Right forelimb (tissue), 1 donor: ENCODE measurements around the gene MPZL3.

Experiments
- DNase-seq: peaks from one replicate; pipeline ENCODE4 v3.0.0-alpha.2; 2018

Gene MPZL3, protein sequence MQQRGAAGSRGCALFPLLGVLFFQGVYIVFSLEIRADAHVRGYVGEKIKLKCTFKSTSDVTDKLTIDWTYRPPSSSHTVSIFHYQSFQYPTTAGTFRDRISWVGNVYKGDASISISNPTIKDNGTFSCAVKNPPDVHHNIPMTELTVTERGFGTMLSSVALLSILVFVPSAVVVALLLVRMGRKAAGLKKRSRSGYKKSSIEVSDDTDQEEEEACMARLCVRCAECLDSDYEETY

DNA sequence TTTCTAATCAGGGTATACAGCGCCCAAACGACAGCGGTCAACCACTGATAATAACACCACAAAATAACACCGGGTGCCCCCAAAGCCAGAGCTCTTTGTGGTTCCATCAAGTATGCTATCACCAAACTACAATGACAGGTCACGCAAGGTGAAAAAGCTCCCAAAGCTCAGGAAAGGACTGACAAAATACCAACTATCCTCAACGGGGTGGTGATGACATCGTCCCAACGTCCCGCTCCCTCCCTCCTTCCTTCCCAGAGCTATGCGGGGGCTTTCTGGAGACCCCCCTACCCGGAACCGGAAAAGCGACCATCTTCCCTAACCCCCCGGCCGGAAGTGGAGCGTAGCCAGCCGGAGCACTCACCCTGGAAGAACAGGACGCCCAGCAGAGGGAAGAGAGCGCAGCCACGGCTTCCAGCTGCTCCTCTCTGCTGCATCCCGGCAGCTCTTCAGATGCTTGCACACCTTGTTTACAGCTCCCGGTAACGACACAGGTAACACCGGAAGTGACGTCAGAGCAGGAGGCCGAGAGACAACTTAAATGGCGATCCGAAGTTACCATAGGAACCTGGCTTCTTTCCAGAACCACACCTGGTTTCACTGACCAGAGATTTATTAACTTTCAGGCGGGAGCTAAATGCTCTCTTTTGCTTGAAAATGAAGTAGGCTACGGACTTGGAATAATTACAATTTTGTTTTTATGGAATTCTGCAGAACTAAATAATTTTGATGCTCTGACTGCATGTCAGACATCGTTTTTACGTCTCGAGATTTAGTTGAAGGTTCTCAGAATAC, at the start of gene MPZL3:
MPZL3 (minus strand) TSS at position 508 of the 795 bp plus-strand sequence; CDS start at position 437, 71 bp downstream.
- peak; percentile 91 for DNase-seq

DNA sequence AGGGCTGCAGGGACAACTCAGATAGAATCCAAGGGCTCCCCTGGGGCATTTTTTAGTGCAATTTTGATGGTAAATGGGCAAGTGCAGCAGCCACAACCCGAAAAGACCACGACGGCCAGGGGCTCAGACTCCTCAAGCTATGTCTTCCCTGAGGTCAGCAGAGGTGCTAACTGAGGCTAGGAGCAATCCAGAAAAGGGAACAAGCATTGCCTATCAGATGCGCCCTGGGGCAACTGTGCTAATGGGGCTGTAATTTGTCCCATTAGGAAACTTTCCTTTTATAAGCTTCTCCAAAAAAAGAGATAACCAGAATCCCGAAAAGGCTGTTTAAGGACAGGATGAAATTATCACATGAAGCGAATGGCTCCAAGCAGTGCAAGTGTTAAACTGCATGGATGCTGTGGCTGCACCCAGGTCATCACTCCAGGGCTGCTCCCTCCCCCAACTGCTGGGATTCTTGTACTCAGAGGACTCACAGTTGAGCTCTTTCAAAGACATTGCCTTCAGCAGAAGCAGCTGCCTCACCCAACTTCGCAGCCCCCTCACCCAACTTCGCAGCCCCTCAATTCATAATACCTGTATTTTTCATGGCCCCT, 49.5 kb upstream of the MPZL3 start:
- DNase-seq: no peak

DNA sequence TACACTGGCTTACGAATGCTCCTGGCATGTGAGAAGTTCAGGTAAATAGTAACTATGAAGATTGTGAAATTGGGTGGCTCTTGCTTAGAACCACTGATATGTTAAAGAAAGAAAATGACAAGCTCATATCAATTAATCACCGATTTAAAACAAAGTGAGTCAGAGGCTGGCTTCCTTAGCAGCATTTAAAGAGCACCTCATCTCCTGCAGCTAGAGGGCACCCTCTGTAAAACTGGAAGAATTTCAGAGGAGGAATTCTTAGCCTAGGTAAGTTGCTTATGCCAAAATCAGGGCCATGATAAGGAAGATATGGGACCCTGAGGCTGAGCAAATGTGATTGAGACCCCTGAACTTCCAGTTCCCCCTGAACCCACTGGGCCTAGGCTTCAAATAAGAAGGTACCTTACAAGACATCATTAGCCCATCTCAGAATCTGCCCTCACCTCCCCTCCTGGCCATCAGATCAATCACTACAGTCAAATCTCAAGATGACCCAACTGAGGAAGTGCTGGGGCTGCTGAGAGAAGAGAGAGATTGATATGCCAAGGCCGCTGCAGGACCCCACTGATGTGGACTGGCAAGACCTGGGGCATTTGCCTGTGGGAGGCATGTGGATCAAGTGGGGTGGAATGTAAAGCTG, 43.8 kb upstream of the MPZL3 start:
- DNase-seq: no peak

DNA sequence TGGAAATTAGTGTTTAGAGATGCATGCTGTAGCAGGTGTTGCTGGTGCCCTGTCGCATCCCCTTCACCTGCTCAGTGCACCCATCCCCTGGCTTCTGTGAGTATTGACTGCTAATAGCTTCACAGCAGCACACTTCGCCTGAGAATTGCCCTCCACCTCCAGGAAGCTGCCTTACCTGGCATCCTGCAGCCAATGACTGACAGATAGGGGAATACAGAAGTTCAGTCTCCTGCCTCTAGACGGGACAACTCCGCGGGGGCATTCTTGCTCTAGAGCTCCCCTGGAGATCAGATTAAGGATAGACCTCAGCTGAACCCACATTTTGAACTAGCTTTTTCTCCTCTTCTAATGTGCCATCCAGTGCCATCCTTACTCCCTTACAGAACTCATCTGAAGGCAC, 43.0 kb upstream of the MPZL3 start:
- no peak for DNase-seq

DNA sequence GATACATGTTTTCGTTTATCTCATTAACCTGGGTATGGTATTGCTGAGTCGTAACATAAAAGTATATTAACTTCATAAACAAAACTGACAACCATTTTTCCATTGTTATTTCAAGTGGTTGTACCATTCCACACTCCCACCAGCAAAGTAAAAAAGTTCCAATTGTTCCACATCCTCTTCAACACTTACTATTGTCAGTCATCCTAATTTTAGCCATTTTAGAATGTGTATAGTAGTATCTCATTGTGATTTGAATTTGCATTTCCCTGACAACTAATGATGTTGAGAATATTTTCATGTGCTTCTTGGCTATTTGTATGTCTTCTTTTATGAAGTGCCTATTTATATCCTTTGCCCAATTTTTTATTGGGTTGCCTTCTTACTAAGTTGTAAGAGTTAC, 41.9 kb upstream of the MPZL3 start:
- no peak for DNase-seq

DNA sequence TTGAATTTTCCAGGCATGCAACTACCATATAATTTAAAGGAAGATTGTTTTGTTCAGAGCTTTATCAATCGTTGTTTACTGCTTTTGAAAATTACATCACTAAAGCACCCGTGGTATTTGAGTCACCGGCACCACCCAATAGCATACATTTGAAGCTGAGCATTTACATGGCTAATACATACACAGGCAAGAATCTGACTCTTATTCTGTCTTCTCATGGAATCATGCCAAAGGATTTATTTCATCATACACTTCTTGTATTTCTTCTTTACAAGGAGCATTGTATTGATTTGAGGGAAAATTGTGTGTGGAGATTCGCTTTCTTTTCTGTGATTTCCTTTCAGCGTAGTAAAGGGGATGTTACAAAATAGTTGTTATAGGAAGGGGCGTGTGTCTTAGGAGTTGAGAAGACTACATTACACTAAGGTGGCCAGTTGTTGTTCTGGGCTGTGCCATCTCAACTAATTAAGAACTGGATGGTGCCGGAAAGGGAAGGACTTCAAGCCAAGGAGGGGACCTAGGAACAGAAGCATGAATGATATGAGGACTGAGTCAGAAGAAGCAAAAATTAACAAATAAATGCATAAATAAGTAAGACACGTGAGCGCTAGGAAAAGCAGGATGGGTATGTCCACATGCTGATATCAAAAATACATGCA, 39.4 kb upstream of the MPZL3 start:
- DNase-seq: no peak

DNA sequence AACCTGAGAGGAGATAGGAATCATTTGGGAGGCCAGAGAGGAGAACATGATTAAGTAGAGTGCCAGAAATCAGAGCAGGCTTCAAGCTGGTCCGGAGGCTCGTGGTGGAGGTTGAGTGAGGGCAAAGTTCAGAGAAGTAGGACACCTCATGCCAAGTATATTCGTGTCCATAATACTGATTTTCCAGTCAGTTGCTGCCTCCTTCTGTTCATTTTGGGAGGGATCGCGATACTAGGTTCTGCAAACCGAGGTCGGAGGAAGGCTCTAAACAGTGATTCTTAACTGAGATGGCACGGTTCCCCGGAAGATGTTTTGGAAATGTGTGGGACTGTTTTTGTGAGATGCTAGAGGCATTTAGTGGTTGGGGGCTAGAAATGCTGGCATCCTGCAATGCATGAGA, 38.8 kb upstream of the MPZL3 start:
- DNase-seq: no peak

DNA sequence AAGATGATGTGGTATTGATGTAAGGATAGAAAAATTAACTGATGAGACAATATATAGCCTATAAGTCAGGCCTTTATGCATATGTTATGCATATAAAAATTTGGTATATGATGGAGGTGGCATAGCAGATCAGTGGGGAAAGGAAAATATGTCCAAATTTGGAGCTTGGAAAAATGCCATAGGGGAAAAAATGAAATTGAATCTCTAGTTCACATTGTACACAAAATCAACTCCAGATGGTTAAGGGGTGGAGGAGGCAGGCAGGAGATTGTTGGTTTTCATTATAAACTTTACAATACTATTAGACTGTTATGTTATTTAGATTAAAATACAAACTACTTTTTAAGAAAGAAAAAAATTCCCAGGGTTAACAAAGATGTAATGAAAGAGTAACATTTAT, 37.2 kb upstream of the MPZL3 start:
- DNase-seq: no peak

DNA sequence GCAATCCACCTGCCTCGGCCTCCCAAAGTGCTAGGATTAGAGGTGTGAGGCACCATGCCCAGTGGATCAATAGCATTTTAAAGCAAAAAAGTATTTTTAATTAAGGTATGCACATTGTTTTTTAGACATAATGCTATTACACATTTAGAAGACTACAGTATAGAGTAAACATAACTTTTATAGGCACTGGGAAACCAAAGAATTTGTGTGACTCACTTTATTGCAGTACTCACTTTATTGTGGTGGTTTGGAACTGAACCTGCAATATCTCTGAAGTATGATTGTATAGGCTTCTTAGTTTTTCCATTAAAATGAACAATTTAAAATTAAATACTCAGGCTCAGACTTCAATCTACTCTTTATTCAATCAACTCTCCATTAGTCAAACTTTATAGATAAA, 34.8 kb upstream of the MPZL3 start:
- DNase-seq: no peak

DNA sequence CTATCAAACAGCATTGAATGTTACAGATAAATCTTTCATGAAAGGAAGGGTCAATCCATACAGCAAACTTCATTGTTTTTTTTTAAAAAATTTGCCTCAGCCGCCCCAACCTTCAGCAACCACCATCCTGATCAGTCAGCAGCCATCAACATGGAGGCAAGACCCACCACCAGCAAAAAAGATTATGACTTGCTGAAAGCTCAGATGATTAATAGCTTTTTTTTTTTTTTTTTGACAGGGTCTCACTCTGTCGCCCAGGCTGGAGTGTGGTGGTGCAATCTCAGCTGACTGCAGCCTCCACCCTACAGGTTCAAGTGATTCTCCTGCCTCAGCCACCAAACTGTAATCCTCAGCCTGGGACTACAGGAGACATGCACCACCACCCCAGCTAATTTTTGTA, 34.4 kb upstream of the MPZL3 start:
- no peak for DNase-seq

DNA sequence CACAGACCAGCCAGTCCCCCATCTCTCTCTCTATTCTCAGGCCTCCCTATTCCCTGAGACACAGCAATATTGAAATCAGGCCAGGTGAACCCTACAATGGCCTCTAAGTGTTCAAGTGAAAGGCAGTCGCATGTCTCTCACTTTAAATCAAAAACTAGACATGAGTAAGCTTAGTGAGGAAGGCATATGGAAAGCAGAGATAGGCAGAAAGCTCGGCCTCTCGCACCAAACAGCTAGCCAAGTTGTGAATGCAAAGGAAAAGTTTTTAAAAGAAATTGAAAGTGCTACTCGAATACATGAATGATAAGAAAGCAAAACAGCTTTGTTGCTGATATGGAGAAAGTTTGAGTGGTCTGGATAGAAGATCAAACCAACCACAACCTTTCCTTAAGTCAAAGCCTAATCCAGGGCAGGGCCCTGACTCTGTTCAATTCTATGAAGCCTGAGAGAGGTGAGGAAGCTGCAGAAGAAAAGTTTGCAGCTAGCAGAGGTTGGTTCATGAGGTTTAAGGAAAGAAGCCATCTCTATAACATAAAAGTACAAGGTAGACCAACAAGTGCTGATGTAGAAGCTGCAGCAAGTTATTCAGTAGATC, 31.7 kb upstream of the MPZL3 start:
- DNase-seq: no peak

DNA sequence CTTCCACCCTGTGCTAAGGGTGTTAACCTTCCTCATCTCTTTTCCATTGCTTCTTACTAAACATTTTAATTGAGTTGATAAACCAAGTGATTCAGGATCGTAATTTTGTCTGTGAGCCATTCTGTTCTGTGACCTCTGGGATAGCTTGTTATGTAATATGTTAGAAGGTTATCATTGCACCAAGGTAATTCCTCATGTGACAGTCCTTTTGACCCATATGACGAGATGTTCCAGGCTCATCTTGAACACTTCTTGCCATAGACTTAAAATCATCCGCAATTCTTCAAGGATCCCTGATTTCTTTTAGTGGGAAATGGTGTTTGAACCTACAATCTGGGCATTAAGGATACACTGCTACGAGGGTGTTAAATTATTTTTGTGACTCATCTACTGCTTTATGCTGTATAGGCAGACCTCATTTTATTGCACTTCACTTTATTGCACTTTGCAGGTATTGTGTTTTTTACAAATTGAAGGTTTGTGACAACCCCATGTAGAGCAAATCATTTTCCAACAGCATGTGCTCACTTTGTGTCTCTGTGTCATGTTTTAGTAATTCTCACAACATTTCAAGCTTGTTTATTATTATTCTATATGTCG, 31.0 kb upstream of the MPZL3 start:
- no peak for DNase-seq

DNA sequence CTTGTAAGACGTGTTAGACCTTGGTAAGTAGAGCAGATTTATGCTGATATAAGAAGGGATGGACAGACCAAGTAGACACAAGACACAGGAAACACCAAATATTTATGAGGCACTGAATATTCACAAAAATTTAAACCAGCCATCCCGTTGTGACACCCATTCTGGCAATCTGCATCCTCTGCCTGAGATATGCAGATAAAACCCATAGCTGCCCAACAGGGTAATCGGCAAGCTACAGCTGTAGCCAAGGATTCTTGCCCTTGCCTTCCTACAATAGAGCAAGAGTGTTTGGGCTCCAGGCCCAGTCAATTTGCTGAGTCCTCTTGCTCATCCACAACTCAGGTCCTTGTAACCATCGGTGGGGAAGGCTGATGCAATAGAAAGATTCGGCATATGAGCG, 30.4 kb upstream of the MPZL3 start:
- DNase-seq: no peak

DNA sequence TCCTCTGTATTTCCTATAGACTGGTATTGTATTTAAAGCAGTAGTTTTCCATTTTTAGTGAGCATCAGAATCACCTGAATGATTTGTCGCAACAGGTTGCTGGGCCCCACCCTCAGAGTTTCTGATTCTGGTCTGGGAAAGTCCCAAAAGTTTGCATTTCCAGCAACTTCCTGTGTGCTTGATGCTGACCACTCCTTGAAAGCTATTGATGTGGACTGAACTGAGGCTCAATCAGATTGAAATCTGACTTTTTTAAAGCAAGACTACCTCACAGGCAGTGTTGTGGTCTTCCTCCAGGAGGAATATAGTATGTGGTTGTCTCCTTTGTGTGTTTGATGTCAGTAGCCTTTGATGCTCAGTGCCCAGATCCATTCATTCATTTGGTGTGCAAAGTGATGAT, 29.1 kb upstream of the MPZL3 start:
- no peak for DNase-seq

DNA sequence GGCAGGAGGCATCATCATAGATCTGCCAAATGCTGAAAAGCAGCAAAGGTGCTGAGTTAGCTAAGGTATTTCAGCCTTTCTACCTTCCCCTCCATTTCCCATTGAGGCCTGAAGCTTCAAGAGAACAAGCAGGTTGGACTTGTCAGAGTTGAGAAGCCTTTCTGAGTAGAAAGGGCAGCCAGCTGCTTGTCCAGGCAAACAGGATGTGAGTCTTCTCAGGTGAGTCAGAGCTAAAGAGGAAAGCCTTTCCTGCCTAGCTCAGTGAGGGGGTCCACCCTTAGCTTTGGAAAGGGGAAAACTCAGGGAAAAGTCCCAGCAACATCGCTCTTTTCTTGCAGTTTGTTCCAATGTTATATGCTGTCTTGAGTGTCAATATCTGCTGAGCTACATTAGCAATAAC, 25.1 kb upstream of the MPZL3 start:
- no peak for DNase-seq

DNA sequence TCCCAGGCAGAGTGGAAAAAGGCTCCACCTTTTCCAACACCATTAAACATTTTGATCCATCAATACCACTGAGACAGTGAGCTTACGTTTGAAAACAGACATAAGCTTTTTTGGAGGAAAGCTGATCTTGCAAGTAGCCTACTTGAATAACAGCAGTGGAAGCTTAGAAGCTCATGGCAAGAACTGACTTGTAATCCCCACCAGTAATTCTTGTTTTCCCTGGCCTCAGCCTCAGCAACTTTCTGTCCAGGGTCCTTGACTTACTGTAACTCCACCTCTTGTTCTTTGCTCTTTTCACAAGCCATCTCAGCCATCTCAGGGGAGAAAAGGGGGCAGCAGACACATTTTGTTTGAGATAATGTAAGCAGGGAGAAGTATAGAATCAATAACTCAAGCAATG, 24.3 kb upstream of the MPZL3 start:
- no peak for DNase-seq

DNA sequence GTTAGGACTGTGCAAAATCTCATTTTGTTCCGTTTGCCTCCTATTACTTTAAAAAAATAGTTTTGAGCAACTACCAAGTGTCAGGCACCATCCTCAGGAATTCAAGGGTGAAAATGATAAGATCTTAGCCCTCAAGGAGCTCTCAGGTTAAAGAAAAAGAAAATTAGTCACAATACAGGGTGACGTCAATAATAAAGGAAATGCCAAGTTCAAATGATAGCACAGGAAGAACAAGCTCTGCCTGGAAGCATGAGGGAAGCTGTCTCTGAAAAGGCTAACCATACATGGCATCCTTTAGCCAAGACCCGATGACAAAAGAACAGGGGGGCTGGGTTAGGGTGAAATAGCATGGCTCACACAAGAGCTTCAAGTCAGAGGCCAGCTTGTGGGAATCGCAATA, 23.0 kb upstream of the MPZL3 start:
- no peak for DNase-seq

DNA sequence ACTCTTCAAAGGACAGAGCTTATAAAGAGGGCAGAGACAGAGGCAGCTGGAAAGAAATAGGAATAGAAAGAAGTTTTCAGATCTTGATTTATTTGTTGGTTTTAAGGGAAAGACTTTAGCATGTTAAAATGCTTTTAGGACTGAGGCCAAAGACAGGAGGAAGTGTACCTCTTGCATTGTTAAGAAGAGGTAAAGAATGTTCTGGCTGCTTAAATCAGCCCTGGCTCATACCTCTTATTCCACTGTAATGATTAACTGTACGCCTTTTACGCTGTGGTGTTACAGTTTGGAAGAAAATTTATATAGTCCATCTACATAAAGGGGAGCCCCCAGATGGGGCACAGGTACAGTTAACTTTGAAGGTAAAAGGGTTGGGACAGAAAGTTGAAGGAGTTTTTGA, 22.0 kb upstream of the MPZL3 start:
- no peak for DNase-seq

DNA sequence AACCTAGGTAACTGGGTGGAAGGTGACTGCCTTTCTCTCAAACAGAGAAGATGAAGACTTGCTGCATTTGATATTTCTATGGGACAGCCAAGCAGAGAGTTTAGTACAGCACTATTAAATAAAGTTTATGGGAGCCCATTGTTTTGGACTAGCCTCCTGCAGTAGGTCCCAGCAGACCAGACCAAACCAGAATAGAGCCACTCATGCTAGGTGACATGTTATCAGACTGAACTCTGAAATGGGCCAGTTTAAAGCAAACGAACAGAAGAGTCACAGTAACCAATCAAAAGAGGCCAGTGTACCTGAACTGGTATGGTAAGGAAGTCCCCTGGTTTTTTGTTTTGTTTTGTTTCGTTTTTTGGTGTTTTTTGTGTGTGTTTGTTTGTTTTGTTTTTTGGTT, 19.8 kb upstream of the MPZL3 start:
- DNase-seq: no peak

DNA sequence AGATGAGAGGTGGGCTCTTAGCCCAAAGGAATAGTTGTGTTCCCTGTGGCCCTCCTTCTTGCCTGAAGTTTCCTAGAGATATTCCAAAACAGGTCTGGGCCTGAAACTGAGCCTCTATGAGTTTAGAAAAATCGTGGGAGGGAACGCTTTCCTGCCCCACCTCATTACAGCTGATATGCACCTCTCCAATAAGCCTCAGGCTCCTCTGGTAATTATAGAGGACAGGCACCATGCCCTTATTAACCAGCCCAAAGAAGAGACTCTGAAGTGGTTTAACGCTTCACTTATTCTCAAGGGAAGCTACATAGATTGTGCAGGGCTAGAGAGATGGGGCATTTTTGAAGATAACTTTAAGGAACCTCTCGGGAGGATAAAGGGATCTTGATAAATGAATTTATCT, 15.3 kb upstream of the MPZL3 start:
- DNase-seq: no peak

DNA sequence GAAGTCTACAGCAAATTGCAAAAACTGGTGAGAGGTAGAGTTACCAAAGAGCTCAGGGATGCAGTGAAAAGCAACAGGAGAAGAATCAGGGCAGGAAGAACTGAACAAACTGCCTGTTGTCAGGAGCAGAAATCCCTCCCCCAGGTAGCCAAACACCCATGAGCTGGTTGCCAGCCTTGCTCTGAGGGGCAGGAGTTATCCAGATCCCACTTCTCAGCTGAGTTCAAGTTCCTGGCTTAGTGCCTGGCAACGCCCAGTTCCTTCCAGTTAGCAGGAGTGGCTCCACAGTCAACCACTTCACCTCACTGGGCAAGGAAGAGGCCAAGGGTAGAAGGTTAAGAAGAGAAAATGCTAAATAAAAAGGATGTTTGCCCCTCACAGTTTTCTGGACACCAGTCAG, 13.8 kb upstream of the MPZL3 start:
- no peak for DNase-seq
